ENCODE data around the gene EEF1G. TPM values are rescaled to one million over a fixed set of nuclear protein-coding genes. Genes with fewer than 3 reads are reported as not detected.

EEF1G gene
- total and polyA plus RNA-seq, 4 donors: 941 to 1,160 (median 1,086) TPM

GRCh38 chr11:62580959-62581715 is 7.4 kb upstream of the EEF1G start:
- H3K9ac ChIP-seq (ENCODE audit: insufficient read depth in 1 of 2, low read length in 2 of 2): no peak overlapping the region
- DNase-seq (no peak), ATAC-seq (ENCODE audit: insufficient read depth, low FRiP score) (no peak)
- no peaks in the 10 kb centered on the region for H3K9me3 ChIP-seq (ENCODE audit: control insufficient read depth in 4 of 4, insufficient read depth in 3 of 4, low read length in 3 of 4)
- H3K27me3 ChIP-seq (ENCODE audit: control insufficient read depth in 3 of 3, insufficient read depth in 3 of 3, low read length in 2 of 3): no peaks in the 10 kb centered on the region
- peaks cover 0 to 3% (median under 1%) of the 10 kb centered on the region in 5 donors for H3K4me1 ChIP-seq (ENCODE audit: control insufficient read depth in 5 of 5, insufficient read depth in 5 of 5, low read length in 5 of 5)
- no peak for TF ChIP-seq CTCF (IDR thresholded peaks at IDR 0.05; ENCODE audit: control extremely low read depth, extremely low read depth)
- 92 to 95% methylated on average over 18 of the region's 18 CpGs for WGBS, 2 donors
- H3K4me3 ChIP-seq: no peak overlapping the region
- peaks cover 2 to 26% (median 23%) of the 10 kb centered on the region in 4 donors for H3K36me3 ChIP-seq (ENCODE audit: control insufficient read depth in 4 of 4, insufficient read depth in 4 of 4, low read length in 4 of 4)
- H3K27ac ChIP-seq (ENCODE audit: low read depth in 1 of 2, low read length in 1 of 2): no peak overlapping the region

- no peak for ATAC-seq (ENCODE audit: insufficient read depth, low FRiP score)
- Histone ChIP-seq H3K4me3 (no peak overlapping the region), H3K9ac (ENCODE audit: insufficient read depth in 1 of 2, low read length in 2 of 2) (no peak overlapping the region), H3K9me3 (ENCODE audit: control insufficient read depth in 4 of 4, insufficient read depth in 3 of 4, low read length in 3 of 4) (no peaks in the 10 kb centered on the region), H3K36me3 (ENCODE audit: control insufficient read depth in 4 of 4, insufficient read depth in 4 of 4, low read length in 4 of 4) (peaks cover 2 to 26% (median 19%) of the 10 kb centered on the region in 4 donors), H3K27me3 (ENCODE audit: control insufficient read depth in 3 of 3, insufficient read depth in 3 of 3, low read length in 2 of 3) (no peaks in the 10 kb centered on the region), H3K27ac (ENCODE audit: low read depth in 1 of 2, low read length in 1 of 2) (no peak overlapping the region), H3K4me1 (ENCODE audit: control insufficient read depth in 5 of 5, insufficient read depth in 5 of 5, low read length in 5 of 5) (peaks cover 0 to 18% (median 7%) of the 10 kb centered on the region in 5 donors)
- no peak for TF ChIP-seq CTCF (IDR thresholded peaks at IDR 0.05; ENCODE audit: control extremely low read depth, extremely low read depth)
- 92% methylated on average over 2 of the region's 2 CpGs for WGBS, 2 donors
- no peak for DNase-seq
These were observed 5.6 kb upstream of the EEF1G start for GRCh38 chr11:62579252-62579651.

- 96 to 99% methylated on average over 11 of the region's 11 CpGs for WGBS, 2 donors
- ATAC-seq (ENCODE audit: insufficient read depth, low FRiP score): no peak
These were observed 4.8 kb upstream of the EEF1G start for GRCh38 chr11:62578541-62578940.

More at GRCh38 chr11:62578541-62578940, 4.8 kb upstream of the EEF1G start:
- Histone ChIP-seq H3K27me3 (ENCODE audit: control insufficient read depth in 3 of 3, insufficient read depth in 3 of 3, low read length in 2 of 3) (no peaks in the 10 kb centered on the region), H3K9ac (ENCODE audit: insufficient read depth in 1 of 2, low read length in 2 of 2) (no peak overlapping the region), H3K4me1 (ENCODE audit: control insufficient read depth in 5 of 5, insufficient read depth in 5 of 5, low read length in 5 of 5) (peaks cover 0 to 18% (median 7%) of the 10 kb centered on the region in 5 donors), H3K4me3 (no peak overlapping the region), H3K27ac (ENCODE audit: low read depth in 1 of 2, low read length in 1 of 2) (peak overlapping the region in 1 of 2 donors; percentile 34), H3K9me3 (ENCODE audit: control insufficient read depth in 4 of 4, insufficient read depth in 3 of 4, low read length in 3 of 4) (no peaks in the 10 kb centered on the region), H3K36me3 (ENCODE audit: control insufficient read depth in 4 of 4, insufficient read depth in 4 of 4, low read length in 4 of 4) (peaks cover 2 to 26% (median 17%) of the 10 kb centered on the region in 4 donors)
- no peak for DNase-seq
- TF ChIP-seq CTCF (IDR thresholded peaks at IDR 0.05; ENCODE audit: control extremely low read depth, extremely low read depth): no peak
